ENCODE measurements around the gene MMEL1. TPM values are rescaled to one million over a fixed set of nuclear protein-coding genes. Genes with fewer than 3 reads are reported as not detected.

Gene MMEL1
- total and polyA plus RNA-seq, 8 donors = 0.39 to 8.7 (median 2.5) TPM

- TF ChIP-seq, protein P1, sequence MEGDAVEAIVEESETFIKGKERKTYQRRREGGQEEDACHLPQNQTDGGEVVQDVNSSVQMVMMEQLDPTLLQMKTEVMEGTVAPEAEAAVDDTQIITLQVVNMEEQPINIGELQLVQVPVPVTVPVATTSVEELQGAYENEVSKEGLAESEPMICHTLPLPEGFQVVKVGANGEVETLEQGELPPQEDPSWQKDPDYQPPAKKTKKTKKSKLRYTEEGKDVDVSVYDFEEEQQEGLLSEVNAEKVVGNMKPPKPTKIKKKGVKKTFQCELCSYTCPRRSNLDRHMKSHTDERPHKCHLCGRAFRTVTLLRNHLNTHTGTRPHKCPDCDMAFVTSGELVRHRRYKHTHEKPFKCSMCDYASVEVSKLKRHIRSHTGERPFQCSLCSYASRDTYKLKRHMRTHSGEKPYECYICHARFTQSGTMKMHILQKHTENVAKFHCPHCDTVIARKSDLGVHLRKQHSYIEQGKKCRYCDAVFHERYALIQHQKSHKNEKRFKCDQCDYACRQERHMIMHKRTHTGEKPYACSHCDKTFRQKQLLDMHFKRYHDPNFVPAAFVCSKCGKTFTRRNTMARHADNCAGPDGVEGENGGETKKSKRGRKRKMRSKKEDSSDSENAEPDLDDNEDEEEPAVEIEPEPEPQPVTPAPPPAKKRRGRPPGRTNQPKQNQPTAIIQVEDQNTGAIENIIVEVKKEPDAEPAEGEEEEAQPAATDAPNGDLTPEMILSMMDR (IDR thresholded peaks at IDR 0.05) = no peak
- FAIRE-seq (no peak), ATAC-seq (no peak), DNase-seq (peak in 1 of 6 donors; percentile 53)
- intact Hi-C loops (cut with DNase I) = loop anchor here in 1 of 3 donors (10.0 kb wide), 1 partner anchor 211 kb away; no protein-coding TSS in a partner anchor
- Histone ChIP-seq H3K27ac (no peak overlapping the region), H3K9me3 (no peaks in the 10 kb centered on the region), H3K4me3 (no peak overlapping the region), H3K27me3 (no peaks in the 10 kb centered on the region), H3K36me3 (no peaks in the 10 kb centered on the region), H3K4me1 (no peaks in the 10 kb centered on the region)
- WGBS, 2 donors = 72 to 76% methylated on average over 10 of the region's 10 CpGs
These were observed 2.7 kb upstream of the MMEL1 start for GRCh38 chr1:2635361-2636010.

- no peak for ATAC-seq
- TF ChIP-seq, protein P1 (IDR thresholded peaks at IDR 0.05) = no peak
- DNase-seq = peak in 2 of 6 donors; percentile 22 to 64
- no peak for FAIRE-seq
- H3K4me1 ChIP-seq = no peaks in the 10 kb centered on the region
- H3K27ac ChIP-seq = no peak overlapping the region
- WGBS, 2 donors = 38 to 55% methylated on average over 8 of the region's 8 CpGs
- no peaks in the 10 kb centered on the region for H3K9me3 ChIP-seq
- intact Hi-C loops (cut with DNase I) = loop anchor here in 1 of 3 donors (10.0 kb wide), 1 partner anchor 209 kb away; no protein-coding TSS in a partner anchor
- H3K27me3 ChIP-seq = peaks cover 0 to 6% (median 0%) of the 10 kb centered on the region in 4 donors
- no peak overlapping the region for H3K4me3 ChIP-seq
- H3K36me3 ChIP-seq = no peaks in the 10 kb centered on the region
These were observed 1.2 kb upstream of the MMEL1 start for GRCh38 chr1:2633936-2634491.

DNA sequence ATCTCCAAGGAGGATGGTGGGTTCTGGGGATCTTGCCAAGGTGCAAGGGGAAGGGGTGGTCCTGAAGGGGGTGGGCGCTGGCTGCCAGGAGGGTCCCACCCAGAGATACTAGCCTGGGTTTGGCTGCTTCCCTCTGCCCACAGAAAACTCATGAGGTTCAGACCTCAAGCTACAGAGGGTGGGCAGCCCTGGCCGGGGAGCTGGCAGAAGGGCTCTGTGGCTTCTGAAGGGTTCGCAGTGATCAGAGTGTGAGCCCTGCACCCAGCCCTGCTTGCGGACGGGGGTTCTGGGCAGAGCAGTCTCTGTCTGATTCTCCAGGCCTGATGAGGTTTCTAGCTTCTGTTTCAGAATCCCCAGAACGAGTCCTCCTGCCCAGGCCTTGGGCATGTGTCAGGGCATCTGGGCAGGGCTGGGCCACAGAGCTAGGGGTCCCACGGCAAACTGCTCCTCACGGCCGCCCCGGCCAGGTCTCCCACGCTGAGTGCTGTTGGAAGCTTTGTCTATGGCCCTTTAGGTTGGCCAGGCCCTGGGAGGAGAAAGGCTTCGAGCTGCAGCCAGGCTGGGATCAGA lies 635 bp upstream of the MMEL1 start:
- Histone ChIP-seq H3K9me3 (no peaks in the 10 kb centered on the region), H3K27ac (no peak overlapping the region), H3K36me3 (no peaks in the 10 kb centered on the region), H3K4me3 (no peak overlapping the region), H3K4me1 (no peaks in the 10 kb centered on the region), H3K27me3 (peaks cover 0 to 10% (median 0%) of the 10 kb centered on the region in 4 donors)
- ATAC-seq (no peak), DNase-seq (peak in 1 of 6 donors; percentile 35), FAIRE-seq (no peak)
- 81 to 86% methylated on average over 12 of the region's 12 CpGs for WGBS, 2 donors
- intact Hi-C loops (cut with DNase I) = loop anchor here in 1 of 3 donors (10.0 kb wide), 1 partner anchor 209 kb away; no protein-coding TSS in a partner anchor
- TF ChIP-seq, protein P1 (IDR thresholded peaks at IDR 0.05) = no peak

- no peaks in the 10 kb centered on the region for H3K4me1 ChIP-seq
- ATAC-seq = no peak
- DNase-seq = no peak
- H3K27ac ChIP-seq = no peak overlapping the region
- no peak for FAIRE-seq
- TF ChIP-seq, protein P1 (IDR thresholded peaks at IDR 0.05) = no peak
- intact Hi-C loops (cut with DNase I) = loop anchor here in 1 of 3 donors (10.0 kb wide), 1 partner anchor 207 kb away; no protein-coding TSS in a partner anchor
- H3K27me3 ChIP-seq = peaks cover 0 to 24% (median 0%) of the 10 kb centered on the region in 4 donors
- no peaks in the 10 kb centered on the region for H3K36me3 ChIP-seq
- no peak overlapping the region for H3K4me3 ChIP-seq
- 41 to 44% methylated on average over 8 of the region's 8 CpGs for WGBS, 2 donors
- H3K9me3 ChIP-seq = no peaks in the 10 kb centered on the region
These were observed 775 bp downstream of the MMEL1 start for GRCh38 chr1:2632051-2632430.

Measured in pancreas (tissue), 10 donors.